ENCODE data around the gene RAB21.
"Not testable (repeated sequence)": the region's sequence is repeated elsewhere in the genome, so short reads cannot be mapped to it uniquely, and the experiment has no call there.

The RAB21 gene

GRCh38 chr12:71804505-71804904 lies 49.8 kb downstream of the RAB21 start:
- Histone ChIP-seq H3K4me3 (ENCODE audit: insufficient read depth, low read length, poor library complexity, severe bottlenecking) (no peak overlapping the region), H3K9me2 (replicated peaks; ENCODE audit: insufficient read depth, low read length) (no peaks in the 10 kb centered on the region), H3K36me3 (ENCODE audit: low read length) (no peaks in the 10 kb centered on the region), H2AFZ (ENCODE audit: low read depth, low read length, severe bottlenecking) (no peak overlapping the region), H4K20me1 (ENCODE audit: low read depth, low read length) (no peaks in the 10 kb centered on the region), H3K79me2 (ENCODE audit: insufficient read depth, low read length) (no peaks in the 10 kb centered on the region), H3F3A (ENCODE audit: insufficient read depth) (no peaks in the 10 kb centered on the region), H3K9ac (ENCODE audit: low read length) (no peak overlapping the region), H3K9me3 (ENCODE audit: insufficient read depth, low read length) (no peaks in the 10 kb centered on the region), H3K27ac (ENCODE audit: low read depth, low read length) (no peak overlapping the region), H3K4me2 (ENCODE audit: low read depth, low read length, poor library complexity, severe bottlenecking) (no peak overlapping the region), H3K27me3 (ENCODE audit: low read length) (no peaks in the 10 kb centered on the region)
- TF ChIP-seq, protein P1, sequence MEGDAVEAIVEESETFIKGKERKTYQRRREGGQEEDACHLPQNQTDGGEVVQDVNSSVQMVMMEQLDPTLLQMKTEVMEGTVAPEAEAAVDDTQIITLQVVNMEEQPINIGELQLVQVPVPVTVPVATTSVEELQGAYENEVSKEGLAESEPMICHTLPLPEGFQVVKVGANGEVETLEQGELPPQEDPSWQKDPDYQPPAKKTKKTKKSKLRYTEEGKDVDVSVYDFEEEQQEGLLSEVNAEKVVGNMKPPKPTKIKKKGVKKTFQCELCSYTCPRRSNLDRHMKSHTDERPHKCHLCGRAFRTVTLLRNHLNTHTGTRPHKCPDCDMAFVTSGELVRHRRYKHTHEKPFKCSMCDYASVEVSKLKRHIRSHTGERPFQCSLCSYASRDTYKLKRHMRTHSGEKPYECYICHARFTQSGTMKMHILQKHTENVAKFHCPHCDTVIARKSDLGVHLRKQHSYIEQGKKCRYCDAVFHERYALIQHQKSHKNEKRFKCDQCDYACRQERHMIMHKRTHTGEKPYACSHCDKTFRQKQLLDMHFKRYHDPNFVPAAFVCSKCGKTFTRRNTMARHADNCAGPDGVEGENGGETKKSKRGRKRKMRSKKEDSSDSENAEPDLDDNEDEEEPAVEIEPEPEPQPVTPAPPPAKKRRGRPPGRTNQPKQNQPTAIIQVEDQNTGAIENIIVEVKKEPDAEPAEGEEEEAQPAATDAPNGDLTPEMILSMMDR (IDR thresholded peaks at IDR 0.05; ENCODE audit: insufficient read depth, low read length, poor library complexity, severe bottlenecking) = no peak
- no peak for TF ChIP-seq EZH2phosphoT487 (conservative IDR thresholded peaks at IDR 0.05; ENCODE audit: low read length)

- Histone ChIP-seq H3K27me3 (ENCODE audit: low read length) (no peaks in the 10 kb centered on the region), H3K36me3 (ENCODE audit: low read length) (no peaks in the 10 kb centered on the region), H4K20me1 (ENCODE audit: low read depth, low read length) (no peaks in the 10 kb centered on the region), H3K9me2 (replicated peaks; ENCODE audit: insufficient read depth, low read length) (no peaks in the 10 kb centered on the region), H2AFZ (ENCODE audit: low read depth, low read length, severe bottlenecking) (no peak overlapping the region), H3K4me2 (ENCODE audit: low read depth, low read length, poor library complexity, severe bottlenecking) (no peak overlapping the region), H3K4me3 (ENCODE audit: insufficient read depth, low read length, poor library complexity, severe bottlenecking) (no peak overlapping the region), H3K9ac (ENCODE audit: low read length) (no peak overlapping the region), H3K79me2 (ENCODE audit: insufficient read depth, low read length) (no peaks in the 10 kb centered on the region), H3K27ac (ENCODE audit: low read depth, low read length) (no peak overlapping the region), H3F3A (ENCODE audit: insufficient read depth) (no peaks in the 10 kb centered on the region), H3K9me3 (ENCODE audit: insufficient read depth, low read length) (no peaks in the 10 kb centered on the region)
- TF ChIP-seq, protein P1 (IDR thresholded peaks at IDR 0.05; ENCODE audit: insufficient read depth, low read length, poor library complexity, severe bottlenecking) = no peak
- no peak for TF ChIP-seq EZH2phosphoT487 (conservative IDR thresholded peaks at IDR 0.05; ENCODE audit: low read length)
These were observed 56.3 kb downstream of the RAB21 start for GRCh38 chr12:71810921-71811320.

GRCh38 chr12:71815242-71815641 lies 60.6 kb downstream of the RAB21 start:
- H3K36me3 ChIP-seq (ENCODE audit: low read length); H3K27me3 ChIP-seq (ENCODE audit: low read length); H3K79me2 ChIP-seq (ENCODE audit: insufficient read depth, low read length); H3F3A ChIP-seq (ENCODE audit: insufficient read depth); H3K9me3 ChIP-seq (ENCODE audit: insufficient read depth, low read length); H3K9ac ChIP-seq (ENCODE audit: low read length); H4K20me1 ChIP-seq (ENCODE audit: low read depth, low read length); H3K9me2 ChIP-seq (replicated peaks; ENCODE audit: insufficient read depth, low read length); H3K4me2 ChIP-seq (ENCODE audit: low read depth, low read length, poor library complexity, severe bottlenecking); H3K4me3 ChIP-seq (ENCODE audit: insufficient read depth, low read length, poor library complexity, severe bottlenecking); H3K27ac ChIP-seq (ENCODE audit: low read depth, low read length); H2AFZ ChIP-seq (ENCODE audit: low read depth, low read length, severe bottlenecking): not testable (repeated sequence)

GRCh38 chr12:71822088-71822487 lies 67.4 kb downstream of the RAB21 start:
- not testable (repeated sequence) for H3K27ac ChIP-seq (ENCODE audit: low read depth, low read length); H3K36me3 ChIP-seq (ENCODE audit: low read length); H3K4me2 ChIP-seq (ENCODE audit: low read depth, low read length, poor library complexity, severe bottlenecking); H3K9me3 ChIP-seq (ENCODE audit: insufficient read depth, low read length); H4K20me1 ChIP-seq (ENCODE audit: low read depth, low read length); H3K9me2 ChIP-seq (replicated peaks; ENCODE audit: insufficient read depth, low read length); H3F3A ChIP-seq (ENCODE audit: insufficient read depth); H3K27me3 ChIP-seq (ENCODE audit: low read length); H3K9ac ChIP-seq (ENCODE audit: low read length); H2AFZ ChIP-seq (ENCODE audit: low read depth, low read length, severe bottlenecking); H3K4me3 ChIP-seq (ENCODE audit: insufficient read depth, low read length, poor library complexity, severe bottlenecking); H3K79me2 ChIP-seq (ENCODE audit: insufficient read depth, low read length)
